Measurements from ENCODE around the gene CDC42BPG.
A peak's percentile ranks its signal among the peaks of the same experiment; 100 is the strongest.

The CDC42BPG gene

GRCh38 chr11:64788321-64789215, 55.9 kb downstream of the CDC42BPG start:
- DNase-seq (ENCODE audit: low spot score) = no peak
- no peak for TF ChIP-seq CTCF (conservative IDR thresholded peaks at IDR 0.05; ENCODE audit: low read depth)
- peak overlapping the region; percentile 15 for H3K27ac ChIP-seq
- ChIA-PET POLR2A (ENCODE audit: low non-redundant PET) (no interaction called here), CTCF (interaction anchor here (0.6 to 0.8 kb wide), 6 partner anchors 10 to 99 kb away, joined by 3 to 6 read pairs (median 4); no protein-coding TSS in a partner anchor)

- peak; percentile 65 for TF ChIP-seq CTCF (conservative IDR thresholded peaks at IDR 0.05; ENCODE audit: low read depth)
- DNase-seq (ENCODE audit: low spot score) = peak; percentile 42
- CTCF ChIA-PET = interaction anchor here (0.6 to 0.8 kb wide), 7 partner anchors 9 to 321 kb away, joined by 3 to 6 read pairs (median 3); no protein-coding TSS in a partner anchor
- POLR2A ChIA-PET (ENCODE audit: low non-redundant PET) = no interaction called here
- peak overlapping the region; percentile 15 for H3K27ac ChIP-seq
Measured at GRCh38 chr11:64787526-64788320, 56.7 kb downstream of the CDC42BPG start.

- no peak overlapping the region for H3K27ac ChIP-seq
- ChIA-PET POLR2A (ENCODE audit: low non-redundant PET) (no interaction called here), CTCF (interaction anchor here (0.6 to 1.1 kb wide), 3 partner anchors 102 to 324 kb away, joined by 3 to 6 read pairs (median 3); no protein-coding TSS in a partner anchor)
- no peak for TF ChIP-seq CTCF (conservative IDR thresholded peaks at IDR 0.05; ENCODE audit: low read depth)
- no peak for DNase-seq (ENCODE audit: low spot score)
Measured at GRCh38 chr11:64786308-64786707, 58.1 kb downstream of the CDC42BPG start.

GRCh38 chr11:64784813-64785581, 59.5 kb downstream of the CDC42BPG start:
- CTCF ChIA-PET = interaction anchor here (0.6 to 0.8 kb wide), 3 partner anchors 43 to 306 kb away, joined by 3 to 4 read pairs (median 3); no protein-coding TSS in a partner anchor
- no peak for TF ChIP-seq CTCF (conservative IDR thresholded peaks at IDR 0.05; ENCODE audit: low read depth)
- no peak overlapping the region for H3K27ac ChIP-seq
- POLR2A ChIA-PET (ENCODE audit: low non-redundant PET) = no interaction called here
- no peak for DNase-seq (ENCODE audit: low spot score)

- CTCF ChIA-PET = interaction anchor here (0.7 kb wide), 1 partner anchor 9 kb away, joined by 5 read pairs; no protein-coding TSS in a partner anchor
- peak within 1 kb of the TSS; percentile 98 for H3K27ac ChIP-seq
- no peak for TF ChIP-seq CTCF (conservative IDR thresholded peaks at IDR 0.05; ENCODE audit: low read depth)
- POLR2A ChIA-PET (ENCODE audit: low non-redundant PET) = interaction anchor here (0.6 kb wide), 1 partner anchor 1302 kb away, joined by 5 read pairs; no protein-coding TSS in a partner anchor
- peak; percentile 99 for DNase-seq (ENCODE audit: low spot score)
Measured at GRCh38 chr11:64778473-64779298, 65.8 kb downstream of the CDC42BPG start, which contains the start of gene SF1. SF1 (minus strand) TSS chr11:64778542; CDS start chr11:64778392, 150 bp downstream.
